Parathyroid adenoma (tissue), 2 donors: ENCODE results near the gene CXCL10.

Experiments used
- H2AFZ ChIP-seq: fragments of 300-600 bp; sonication (generic); one replicate; pipeline ENCODE4 v1.7.0; 2017; ENCODE audit warnings: antibody characterized with exemption, mild to moderate bottlenecking
- H3K27ac ChIP-seq: fragments of 300-600 bp; sonication (generic); one replicate; pipeline ENCODE4 v1.7.0; 2017
- H3K27me3 ChIP-seq: fragments of 300-600 bp; sonication (generic); one replicate; pipeline ENCODE4 v1.7.0; 2017; ENCODE audit warnings: low read length; ENCODE audit not compliant: control insufficient read depth, insufficient read depth
- H3K36me3 ChIP-seq: fragments of 300-600 bp; sonication (generic); one replicate; pipeline ENCODE4 v1.7.0; 2017; ENCODE audit warnings: low read length; ENCODE audit not compliant: control insufficient read depth, insufficient read depth
- H3K4me1 ChIP-seq: fragments of 300-600 bp; sonication (generic); one replicate; pipeline ENCODE4 v1.7.0; 2017; ENCODE audit warnings: control low read depth
- H3K4me2 ChIP-seq: fragments of 300-600 bp; sonication (generic); one replicate; pipeline ENCODE4 v1.7.0; 2017; ENCODE audit warnings: low read length
- H3K4me3 ChIP-seq: fragments of 300-600 bp; sonication (generic); one replicate; pipeline ENCODE4 v1.7.0; 2017; ENCODE audit warnings: low read depth, low read length
- H3K79me2 ChIP-seq: fragments of 300-600 bp; sonication (generic); one replicate; pipeline ENCODE4 v1.7.0; 2017; ENCODE audit warnings: control low read depth
- H3K9ac ChIP-seq: fragments of 300-600 bp; sonication (generic); one replicate; pipeline ENCODE4 v1.7.0; 2017; ENCODE audit warnings: mild to moderate bottlenecking
- H3K9me3 ChIP-seq: fragments of 300-600 bp; sonication (generic); one replicate; pipeline ENCODE4 v1.7.0; 2017; ENCODE audit warnings: low read length; ENCODE audit not compliant: control insufficient read depth
- CTCF ChIP-seq: fragments of 300-600 bp; sonication (generic); IDR thresholded peaks from one replicate; pipeline ENCODE4 v1.7.0; 2017; ENCODE audit warnings: antibody characterized with exemption, mild to moderate bottlenecking
- donor health status: primary hyperparathyroidism.

CXCL10 gene

GRCh38 chr4:76036855-76037254 lies 13.6 kb upstream of the CXCL10 start:
- Histone ChIP-seq H3K4me1 (no peaks in the 10 kb centered on the region), H3K9ac (no peak overlapping the region), H3K27me3 (no peaks in the 10 kb centered on the region), H3K4me3 (no peak overlapping the region), H3K9me3 (no peaks in the 10 kb centered on the region), H3K79me2 (no peaks in the 10 kb centered on the region), H2AFZ (no peak overlapping the region), H3K4me2 (no peak overlapping the region), H3K36me3 (no peaks in the 10 kb centered on the region), H3K27ac (no peak overlapping the region)
- TF ChIP-seq CTCF: no peak

- no peak within 1 kb of the TSS for H3K27ac ChIP-seq
- H3K9ac ChIP-seq: no peak within 1 kb of the TSS
- H2AFZ ChIP-seq: no peak within 1 kb of the TSS
- no peak within 1 kb of the TSS for H3K4me3 ChIP-seq
- no peaks in the 10 kb centered on the region for H3K36me3 ChIP-seq
- no peaks in the 10 kb centered on the region for H3K27me3 ChIP-seq
- H3K9me3 ChIP-seq: no peaks in the 10 kb centered on the region
- no peak for TF ChIP-seq CTCF
- H3K4me2 ChIP-seq: no peak within 1 kb of the TSS
- no peaks in the 10 kb centered on the region for H3K4me1 ChIP-seq
- no peaks in the 10 kb centered on the region for H3K79me2 ChIP-seq
Observed at GRCh38 chr4:76035799-76036380, 12.6 kb upstream of the CXCL10 start, which contains the start of gene CXCL11. Gene CXCL11, minus strand, starts transcription at chr4:76036070. Its CDS starts 83 bp downstream, at chr4:76035987.

GRCh38 chr4:76035141-76035540 lies 11.8 kb upstream of the CXCL10 start:
- no peak for TF ChIP-seq CTCF
- Histone ChIP-seq H3K4me2 (no peak overlapping the region), H3K9ac (no peak overlapping the region), H3K4me3 (no peak overlapping the region), H3K27ac (no peak overlapping the region), H3K4me1 (no peaks in the 10 kb centered on the region), H2AFZ (no peak overlapping the region), H3K79me2 (no peaks in the 10 kb centered on the region), H3K36me3 (no peaks in the 10 kb centered on the region), H3K9me3 (no peaks in the 10 kb centered on the region), H3K27me3 (no peaks in the 10 kb centered on the region)

GRCh38 chr4:76029300-76029699 lies 6.0 kb upstream of the CXCL10 start:
- no peak overlapping the region for H3K4me2 ChIP-seq
- H3K4me3 ChIP-seq: no peak overlapping the region
- H2AFZ ChIP-seq: no peak overlapping the region
- no peaks in the 10 kb centered on the region for H3K79me2 ChIP-seq
- no peaks in the 10 kb centered on the region for H3K4me1 ChIP-seq
- no peak for TF ChIP-seq CTCF
- H3K36me3 ChIP-seq: no peaks in the 10 kb centered on the region
- no peaks in the 10 kb centered on the region for H3K9me3 ChIP-seq
- no peak overlapping the region for H3K27ac ChIP-seq
- H3K27me3 ChIP-seq: no peaks in the 10 kb centered on the region
- H3K9ac ChIP-seq: no peak overlapping the region

GRCh38 chr4:76028350-76028765 lies 5.1 kb upstream of the CXCL10 start:
- Histone ChIP-seq H3K9me3 (no peaks in the 10 kb centered on the region), H3K4me2 (peak overlapping the region; percentile 2), H3K36me3 (no peaks in the 10 kb centered on the region), H3K79me2 (no peaks in the 10 kb centered on the region), H3K27me3 (no peaks in the 10 kb centered on the region), H2AFZ (no peak overlapping the region), H3K4me3 (no peak overlapping the region), H3K27ac (no peak overlapping the region), H3K9ac (no peak overlapping the region), H3K4me1 (no peaks in the 10 kb centered on the region)
- TF ChIP-seq CTCF: no peak
